ENCODE measurements around the gene FAIM2.

The FAIM2 gene

DNA sequence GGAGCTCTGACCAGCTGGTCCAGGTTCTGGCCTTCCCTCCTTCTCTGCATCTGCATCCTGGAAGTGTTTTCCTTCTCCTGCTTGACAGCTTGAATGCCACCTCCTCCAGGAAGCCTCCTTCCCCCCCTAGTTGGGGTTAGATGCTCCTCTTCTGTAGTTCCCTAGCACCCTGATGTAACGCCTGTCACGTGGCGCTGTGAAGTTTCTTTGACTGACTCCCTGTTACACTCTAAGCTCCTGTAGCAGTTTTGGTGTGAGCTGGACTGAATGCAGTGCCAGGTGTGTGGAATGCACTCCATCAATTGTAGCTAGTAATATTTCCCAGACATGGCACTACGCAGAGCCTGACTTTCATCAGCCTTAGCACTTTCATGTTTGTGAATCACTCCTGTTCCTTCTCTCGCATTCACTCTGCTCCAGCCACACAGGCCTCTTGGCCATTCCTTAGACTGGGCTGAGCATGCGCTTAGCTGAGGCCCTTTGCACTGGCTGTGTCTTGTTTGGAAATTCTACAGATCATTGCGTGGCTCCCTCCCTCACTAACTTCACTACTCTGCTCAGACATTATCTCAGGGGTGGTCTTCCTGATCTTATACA is 2.1 kb upstream of the FAIM2 start:
- DNase-seq (ENCODE audit: low read depth in 1 of 2, low spot score in 1 of 2) = no peak
- TF ChIP-seq, protein P1, sequence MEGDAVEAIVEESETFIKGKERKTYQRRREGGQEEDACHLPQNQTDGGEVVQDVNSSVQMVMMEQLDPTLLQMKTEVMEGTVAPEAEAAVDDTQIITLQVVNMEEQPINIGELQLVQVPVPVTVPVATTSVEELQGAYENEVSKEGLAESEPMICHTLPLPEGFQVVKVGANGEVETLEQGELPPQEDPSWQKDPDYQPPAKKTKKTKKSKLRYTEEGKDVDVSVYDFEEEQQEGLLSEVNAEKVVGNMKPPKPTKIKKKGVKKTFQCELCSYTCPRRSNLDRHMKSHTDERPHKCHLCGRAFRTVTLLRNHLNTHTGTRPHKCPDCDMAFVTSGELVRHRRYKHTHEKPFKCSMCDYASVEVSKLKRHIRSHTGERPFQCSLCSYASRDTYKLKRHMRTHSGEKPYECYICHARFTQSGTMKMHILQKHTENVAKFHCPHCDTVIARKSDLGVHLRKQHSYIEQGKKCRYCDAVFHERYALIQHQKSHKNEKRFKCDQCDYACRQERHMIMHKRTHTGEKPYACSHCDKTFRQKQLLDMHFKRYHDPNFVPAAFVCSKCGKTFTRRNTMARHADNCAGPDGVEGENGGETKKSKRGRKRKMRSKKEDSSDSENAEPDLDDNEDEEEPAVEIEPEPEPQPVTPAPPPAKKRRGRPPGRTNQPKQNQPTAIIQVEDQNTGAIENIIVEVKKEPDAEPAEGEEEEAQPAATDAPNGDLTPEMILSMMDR (IDR thresholded peaks at IDR 0.05; ENCODE audit: insufficient read depth, low read length) = no peak
- TF ChIP-seq, protein P2, sequence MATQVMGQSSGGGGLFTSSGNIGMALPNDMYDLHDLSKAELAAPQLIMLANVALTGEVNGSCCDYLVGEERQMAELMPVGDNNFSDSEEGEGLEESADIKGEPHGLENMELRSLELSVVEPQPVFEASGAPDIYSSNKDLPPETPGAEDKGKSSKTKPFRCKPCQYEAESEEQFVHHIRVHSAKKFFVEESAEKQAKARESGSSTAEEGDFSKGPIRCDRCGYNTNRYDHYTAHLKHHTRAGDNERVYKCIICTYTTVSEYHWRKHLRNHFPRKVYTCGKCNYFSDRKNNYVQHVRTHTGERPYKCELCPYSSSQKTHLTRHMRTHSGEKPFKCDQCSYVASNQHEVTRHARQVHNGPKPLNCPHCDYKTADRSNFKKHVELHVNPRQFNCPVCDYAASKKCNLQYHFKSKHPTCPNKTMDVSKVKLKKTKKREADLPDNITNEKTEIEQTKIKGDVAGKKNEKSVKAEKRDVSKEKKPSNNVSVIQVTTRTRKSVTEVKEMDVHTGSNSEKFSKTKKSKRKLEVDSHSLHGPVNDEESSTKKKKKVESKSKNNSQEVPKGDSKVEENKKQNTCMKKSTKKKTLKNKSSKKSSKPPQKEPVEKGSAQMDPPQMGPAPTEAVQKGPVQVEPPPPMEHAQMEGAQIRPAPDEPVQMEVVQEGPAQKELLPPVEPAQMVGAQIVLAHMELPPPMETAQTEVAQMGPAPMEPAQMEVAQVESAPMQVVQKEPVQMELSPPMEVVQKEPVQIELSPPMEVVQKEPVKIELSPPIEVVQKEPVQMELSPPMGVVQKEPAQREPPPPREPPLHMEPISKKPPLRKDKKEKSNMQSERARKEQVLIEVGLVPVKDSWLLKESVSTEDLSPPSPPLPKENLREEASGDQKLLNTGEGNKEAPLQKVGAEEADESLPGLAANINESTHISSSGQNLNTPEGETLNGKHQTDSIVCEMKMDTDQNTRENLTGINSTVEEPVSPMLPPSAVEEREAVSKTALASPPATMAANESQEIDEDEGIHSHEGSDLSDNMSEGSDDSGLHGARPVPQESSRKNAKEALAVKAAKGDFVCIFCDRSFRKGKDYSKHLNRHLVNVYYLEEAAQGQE (IDR thresholded peaks at IDR 0.05; ENCODE audit: insufficient replicate concordance, low read depth) = no peak
- TF ChIP-seq SPI1 (IDR thresholded peaks at IDR 0.05; ENCODE audit: borderline replicate concordance, low read depth) (no peak), GABPA (IDR thresholded peaks at IDR 0.05; ENCODE audit: low read depth) (no peak), POLR2AphosphoS5 (IDR thresholded peaks at IDR 0.05; ENCODE audit: low read depth) (no peak)
- no peak overlapping the region for H3K27ac ChIP-seq (replicated peaks)
- peaks cover 30% of the 10 kb centered on the region for H3K27me3 ChIP-seq (ENCODE audit: insufficient read depth, poor library complexity, severe bottlenecking)
- no peak overlapping the region for H3K4me3 ChIP-seq (replicated peaks; ENCODE audit: insufficient read depth, low read length)

DNA sequence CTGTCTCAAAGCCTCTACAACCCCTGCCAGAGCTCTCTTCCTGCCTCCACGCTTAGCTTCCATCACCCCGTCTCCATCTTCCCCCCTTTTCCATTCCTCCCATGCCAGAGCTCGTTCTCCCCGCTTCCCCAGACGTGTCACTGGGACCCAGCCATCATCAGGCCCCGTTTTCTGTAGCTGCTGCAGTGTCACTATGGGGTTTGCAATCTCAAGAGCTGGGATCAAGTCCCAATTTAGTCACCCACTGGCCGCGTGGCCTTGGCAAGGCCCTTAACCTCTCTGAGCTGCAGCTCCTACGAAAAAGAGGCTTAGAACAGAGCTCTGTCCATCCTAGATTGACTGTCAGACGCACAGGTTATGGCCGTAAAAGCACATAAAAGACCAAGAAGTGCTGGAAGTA is 901 bp upstream of the FAIM2 start:
- peaks cover 30% of the 10 kb centered on the region for H3K27me3 ChIP-seq (ENCODE audit: insufficient read depth, poor library complexity, severe bottlenecking)
- no peak overlapping the region for H3K4me3 ChIP-seq (replicated peaks; ENCODE audit: insufficient read depth, low read length)
- no peak for DNase-seq (ENCODE audit: low read depth in 1 of 2, low spot score in 1 of 2)
- H3K27ac ChIP-seq (replicated peaks) = no peak overlapping the region
- TF ChIP-seq SPI1 (IDR thresholded peaks at IDR 0.05; ENCODE audit: borderline replicate concordance, low read depth) (no peak), POLR2AphosphoS5 (IDR thresholded peaks at IDR 0.05; ENCODE audit: low read depth) (no peak), GABPA (IDR thresholded peaks at IDR 0.05; ENCODE audit: low read depth) (no peak)
- TF ChIP-seq, protein P2 (IDR thresholded peaks at IDR 0.05; ENCODE audit: insufficient replicate concordance, low read depth) = no peak
- TF ChIP-seq, protein P1 (IDR thresholded peaks at IDR 0.05; ENCODE audit: insufficient read depth, low read length) = no peak

DNA sequence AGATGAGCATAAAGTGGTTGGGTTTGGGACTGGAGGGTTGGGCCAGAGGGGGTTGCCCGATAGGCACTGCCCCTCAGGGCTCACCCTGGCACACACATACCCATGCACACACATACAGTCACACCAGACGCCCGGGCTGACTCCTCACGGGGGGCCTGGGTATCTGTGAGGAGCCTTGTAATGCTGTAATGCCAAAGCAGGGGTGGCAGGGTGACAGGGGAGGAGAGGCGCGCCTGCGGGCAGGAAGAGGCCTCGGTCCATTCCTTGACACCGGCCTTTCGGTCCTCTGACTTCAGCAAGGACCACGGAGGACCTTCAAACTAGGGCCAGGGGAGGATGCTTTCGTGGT is 375 bp downstream of the FAIM2 start:
- H3K27me3 ChIP-seq (ENCODE audit: insufficient read depth, poor library complexity, severe bottlenecking) = peaks cover 31% of the 10 kb centered on the region
- DNase-seq (ENCODE audit: low read depth in 1 of 2, low spot score in 1 of 2) = no peak
- TF ChIP-seq POLR2AphosphoS5 (IDR thresholded peaks at IDR 0.05; ENCODE audit: low read depth) = no peak
- TF ChIP-seq SPI1 (IDR thresholded peaks at IDR 0.05; ENCODE audit: borderline replicate concordance, low read depth) = no peak
- TF ChIP-seq GABPA (IDR thresholded peaks at IDR 0.05; ENCODE audit: low read depth) = no peak
- TF ChIP-seq, protein P2 (IDR thresholded peaks at IDR 0.05; ENCODE audit: insufficient replicate concordance, low read depth) = no peak
- TF ChIP-seq, protein P1 (IDR thresholded peaks at IDR 0.05; ENCODE audit: insufficient read depth, low read length) = no peak
- no peak overlapping the region for H3K27ac ChIP-seq (replicated peaks)
- H3K4me3 ChIP-seq (replicated peaks; ENCODE audit: insufficient read depth, low read length) = no peak overlapping the region
